Peyer's patch (tissue), 4 donors: ENCODE measurements around the gene KPNA4.

Source experiments
- CTCF ChIP-seq, 6 experiments: fragments of 450-650 bp in 4 of 6; fragments of 200-600 bp in 2 of 6; sonication (generic) in 1 of 6; IDR thresholded peaks; one replicate each; pipeline ENCODE4 v1.5.1; 2017 to 2019; ENCODE audit warnings: antibody characterized with exemption in 6 of 6, mild to moderate bottlenecking in 3 of 6, moderate library complexity in 1 of 6
- POLR2A ChIP-seq, 2 donors: fragments of 450-650 bp; IDR thresholded peaks; one replicate each; pipeline ENCODE4 v1.5.1; 2017; ENCODE audit warnings: antibody characterized with exemption in 2 of 2, mild to moderate bottlenecking in 2 of 2, moderate library complexity in 2 of 2

- TF ChIP-seq CTCF (IDR thresholded peaks at IDR 0.05) (no peak), POLR2A (IDR thresholded peaks at IDR 0.05) (no peak)
Observed at GRCh38 chr3:160445854-160446253, 119.5 kb downstream of the KPNA4 start.
